ENCODE results near the gene CACNB1. TPM values are rescaled to one million over a fixed set of nuclear protein-coding genes. Genes with fewer than 3 reads are reported as not detected.
A peak's percentile ranks its signal among the peaks of the same experiment; 100 is the strongest.

Gene CACNB1
- 10 to 100 TPM in 3 of 4 donors, 1 to 10 TPM in 1; 7.1 to 20.3 (median 15.0) TPM for total RNA-seq

GRCh38 chr17:39197380-39198185, at the start of gene CACNB1:
Gene CACNB1, minus strand, starts transcription at chr17:39197669. Its CDS starts 174 bp downstream, at chr17:39197495.
- peaks cover 0 to 67% (median 37%) of the 10 kb centered on the region in 4 donors for H3K4me1 ChIP-seq
- H3K36me3 ChIP-seq, result peaks cover 0 to 28% (median 15%) of the 10 kb centered on the region in 3 donors
- no peaks in the 10 kb centered on the region for H3K9me3 ChIP-seq
- peak within 1 kb of the TSS; percentile 61 to 95 (median 74) for H3K4me3 ChIP-seq
- H3K27ac ChIP-seq, result peak within 1 kb of the TSS; percentile 67 to 97 (median 87)
- TF ChIP-seq POLR2A (IDR thresholded peaks at IDR 0.05), result peak in 1 of 2 donors; percentile 52
- peak in 1 of 2 donors; percentile 59 for TF ChIP-seq EP300 (IDR thresholded peaks at IDR 0.05)
- TF ChIP-seq, protein P1, sequence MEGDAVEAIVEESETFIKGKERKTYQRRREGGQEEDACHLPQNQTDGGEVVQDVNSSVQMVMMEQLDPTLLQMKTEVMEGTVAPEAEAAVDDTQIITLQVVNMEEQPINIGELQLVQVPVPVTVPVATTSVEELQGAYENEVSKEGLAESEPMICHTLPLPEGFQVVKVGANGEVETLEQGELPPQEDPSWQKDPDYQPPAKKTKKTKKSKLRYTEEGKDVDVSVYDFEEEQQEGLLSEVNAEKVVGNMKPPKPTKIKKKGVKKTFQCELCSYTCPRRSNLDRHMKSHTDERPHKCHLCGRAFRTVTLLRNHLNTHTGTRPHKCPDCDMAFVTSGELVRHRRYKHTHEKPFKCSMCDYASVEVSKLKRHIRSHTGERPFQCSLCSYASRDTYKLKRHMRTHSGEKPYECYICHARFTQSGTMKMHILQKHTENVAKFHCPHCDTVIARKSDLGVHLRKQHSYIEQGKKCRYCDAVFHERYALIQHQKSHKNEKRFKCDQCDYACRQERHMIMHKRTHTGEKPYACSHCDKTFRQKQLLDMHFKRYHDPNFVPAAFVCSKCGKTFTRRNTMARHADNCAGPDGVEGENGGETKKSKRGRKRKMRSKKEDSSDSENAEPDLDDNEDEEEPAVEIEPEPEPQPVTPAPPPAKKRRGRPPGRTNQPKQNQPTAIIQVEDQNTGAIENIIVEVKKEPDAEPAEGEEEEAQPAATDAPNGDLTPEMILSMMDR (IDR thresholded peaks at IDR 0.05), result no peak
- 0 to 1% methylated on average over 29 to 48 of the region's 55 CpGs for WGBS, 2 donors
- peak; percentile 64 to 65 for DNase-seq (ENCODE audit: low spot score in 2 of 2)
- no peaks in the 10 kb centered on the region for H3K27me3 ChIP-seq

GRCh38 chr17:39246274-39246673, 48.8 kb upstream of the CACNB1 start:
- DNase-seq (ENCODE audit: low spot score in 2 of 2), result no peak
- Histone ChIP-seq H3K27me3 (peaks cover 0 to 2% of the 10 kb centered on the region in 2 donors), H3K4me1 (peaks cover 0 to 8% (median 2%) of the 10 kb centered on the region in 4 donors), H3K4me3 (no peak overlapping the region), H3K36me3 (peaks cover 0 to 6% (median 0%) of the 10 kb centered on the region in 3 donors), H3K27ac (no peak overlapping the region), H3K9me3 (no peaks in the 10 kb centered on the region)
- WGBS, 2 donors, result 53 to 62% methylated on average over 3 of the region's 3 CpGs
- TF ChIP-seq POLR2A (IDR thresholded peaks at IDR 0.05), result no peak
- no peak for TF ChIP-seq EP300 (IDR thresholded peaks at IDR 0.05)
- TF ChIP-seq, protein P1 (IDR thresholded peaks at IDR 0.05), result no peak

GRCh38 chr17:39244600-39245570, 47.4 kb upstream of the CACNB1 start:
- peak; percentile 87 to 96 for DNase-seq (ENCODE audit: low spot score in 2 of 2)
- Histone ChIP-seq H3K9me3 (no peaks in the 10 kb centered on the region), H3K36me3 (no peaks in the 10 kb centered on the region), H3K4me3 (no peak overlapping the region), H3K27ac (no peak overlapping the region), H3K27me3 (peaks cover 0 to 3% of the 10 kb centered on the region in 2 donors), H3K4me1 (peaks cover 0 to 8% (median 2%) of the 10 kb centered on the region in 4 donors)
- TF ChIP-seq, protein P1 (IDR thresholded peaks at IDR 0.05), result peak; percentile 88 to 95 (median 93)
- no peak for TF ChIP-seq POLR2A (IDR thresholded peaks at IDR 0.05)
- TF ChIP-seq EP300 (IDR thresholded peaks at IDR 0.05), result no peak
- 41 to 47% methylated on average over 6 of the region's 6 CpGs for WGBS, 2 donors

DNA sequence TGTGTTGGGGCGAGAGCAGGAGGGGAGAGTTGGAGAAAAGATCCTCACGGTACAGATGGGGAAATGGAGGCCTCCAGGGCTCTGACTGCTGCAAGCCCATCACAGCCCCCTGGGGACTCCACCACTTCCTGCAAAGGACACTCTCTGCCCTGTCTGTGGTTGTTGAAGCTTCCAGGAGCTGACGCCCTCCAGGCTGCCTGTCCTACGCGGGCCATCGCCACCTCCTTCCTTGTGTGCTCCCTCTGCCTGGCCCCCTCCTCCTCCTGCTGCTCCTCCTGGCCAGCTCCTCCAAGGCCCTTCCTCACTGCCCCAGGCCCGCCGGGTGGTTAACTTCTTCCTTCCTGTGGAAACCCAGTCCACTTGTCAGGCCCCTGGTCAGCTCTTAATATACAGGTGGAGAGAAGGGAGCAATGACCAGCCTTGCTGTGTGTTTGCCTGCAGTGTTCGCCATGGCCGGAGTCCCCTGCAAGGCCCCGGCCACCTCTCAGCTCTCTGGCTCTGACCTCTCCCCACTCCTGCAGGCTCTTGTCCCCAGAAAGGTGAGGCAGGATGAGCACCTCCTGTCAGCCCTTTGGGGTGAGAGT, 46.6 kb upstream of the CACNB1 start:
- no peaks in the 10 kb centered on the region for H3K36me3 ChIP-seq
- TF ChIP-seq, protein P1 (IDR thresholded peaks at IDR 0.05), result no peak
- peaks cover 0 to 8% (median 2%) of the 10 kb centered on the region in 4 donors for H3K4me1 ChIP-seq
- H3K9me3 ChIP-seq, result no peaks in the 10 kb centered on the region
- WGBS, 2 donors, result 36% methylated on average over 11 of the region's 11 CpGs
- DNase-seq (ENCODE audit: low spot score in 2 of 2), result no peak
- no peak overlapping the region for H3K27ac ChIP-seq
- H3K27me3 ChIP-seq, result peaks cover 0 to 11% of the 10 kb centered on the region in 2 donors
- H3K4me3 ChIP-seq, result no peak overlapping the region

Data from tibial nerve (tissue), 4 donors.